Erythroblast (primary cell): Measurements from ENCODE around the gene CYP4F2.

Experiments
- GATA1 ChIP-seq: IDR thresholded peaks from 2 replicates; pipeline ENCODE4 v1.6.1; 2011; ENCODE audit warnings: low read depth, mild to moderate bottlenecking, control low read depth, low read length, moderate library complexity
- POLR2A ChIP-seq: IDR thresholded peaks from 2 replicates; pipeline ENCODE4 v1.6.1; 2011; ENCODE audit warnings: mild to moderate bottlenecking, low read length

- TF ChIP-seq POLR2A (no peak), GATA1 (no peak)
Observed at GRCh38 chr19:15860522-15860921, 37.4 kb downstream of the CYP4F2 start.
